ENCODE measurements around the gene PSG11. TPM values are rescaled to one million over a fixed set of nuclear protein-coding genes. Genes with fewer than 3 reads are reported as not detected.
"Not testable (repeated sequence)": the region's sequence is repeated elsewhere in the genome, so short reads cannot be mapped to it uniquely, and the experiment has no call there.

PSG11 gene
- polyA plus RNA-seq, 1 donor from 2014 or later: not detected

DNA sequence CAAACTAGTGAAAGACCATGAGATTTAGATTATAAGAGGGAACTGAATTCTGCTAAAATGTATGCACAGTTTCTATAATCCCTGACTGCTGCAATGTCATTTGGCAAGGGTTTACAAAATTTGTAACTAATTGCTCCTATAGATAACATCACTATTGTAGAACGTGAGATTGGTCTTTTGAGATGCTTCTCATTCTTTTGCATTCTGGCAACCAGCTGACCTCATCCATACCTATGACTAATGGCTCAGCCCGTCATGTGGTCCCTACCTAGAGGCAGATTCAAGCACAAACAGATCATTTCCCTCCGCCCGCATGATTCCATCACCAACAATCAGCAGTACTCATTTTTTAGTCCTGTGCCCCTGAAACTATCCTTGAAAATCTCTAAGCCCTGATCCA lies 4.2 kb downstream of the PSG11 start:
- not testable (repeated sequence) for H3K9ac ChIP-seq (ENCODE audit: low read length); H4K20me1 ChIP-seq (ENCODE audit: insufficient read depth); H3K36me3 ChIP-seq (ENCODE audit: insufficient read depth, low read length); H3K4me3 ChIP-seq (ENCODE audit: low read length); H3K9me3 ChIP-seq (ENCODE audit: low read length); H3K4me2 ChIP-seq (ENCODE audit: low read length); H3K9me2 ChIP-seq (ENCODE audit: insufficient read depth, low read length); H3K79me2 ChIP-seq (replicated peaks; ENCODE audit: insufficient read depth, low read length); H3K27ac ChIP-seq (ENCODE audit: low read length); H2AFZ ChIP-seq (ENCODE audit: low read depth, low read length); H3K27me3 ChIP-seq (ENCODE audit: insufficient read depth, low read depth, low read length); H3F3A ChIP-seq (ENCODE audit: insufficient read depth, low read length, poor library complexity, severe bottlenecking)

DNA sequence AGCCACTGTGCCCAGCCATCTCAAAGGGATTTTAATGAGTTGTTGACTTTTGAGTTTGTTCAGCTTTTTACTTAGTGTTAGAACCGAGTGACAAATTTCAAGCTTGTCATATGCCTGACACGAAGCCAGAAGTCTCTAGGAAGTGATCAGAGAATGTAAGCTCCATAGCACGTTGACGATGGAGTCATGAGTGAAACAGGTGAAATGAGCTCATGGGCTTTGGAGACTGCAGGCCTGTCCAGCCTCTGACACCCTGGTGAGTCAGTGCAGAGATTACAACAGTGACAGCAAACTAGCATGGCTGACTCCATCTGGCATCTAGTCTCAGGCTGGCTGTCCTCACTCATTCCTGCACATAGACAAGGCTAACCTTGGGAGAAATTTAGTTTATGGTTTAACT lies 4.6 kb downstream of the PSG11 start:
- not testable (repeated sequence) for H3F3A ChIP-seq (ENCODE audit: insufficient read depth, low read length, poor library complexity, severe bottlenecking); H3K79me2 ChIP-seq (replicated peaks; ENCODE audit: insufficient read depth, low read length); H3K4me2 ChIP-seq (ENCODE audit: low read length); H3K27me3 ChIP-seq (ENCODE audit: insufficient read depth, low read depth, low read length); H3K9me3 ChIP-seq (ENCODE audit: low read length); H3K36me3 ChIP-seq (ENCODE audit: insufficient read depth, low read length); H4K20me1 ChIP-seq (ENCODE audit: insufficient read depth); H3K9ac ChIP-seq (ENCODE audit: low read length); H3K27ac ChIP-seq (ENCODE audit: low read length); H3K9me2 ChIP-seq (ENCODE audit: insufficient read depth, low read length); H3K4me3 ChIP-seq (ENCODE audit: low read length); H2AFZ ChIP-seq (ENCODE audit: low read depth, low read length)

DNA sequence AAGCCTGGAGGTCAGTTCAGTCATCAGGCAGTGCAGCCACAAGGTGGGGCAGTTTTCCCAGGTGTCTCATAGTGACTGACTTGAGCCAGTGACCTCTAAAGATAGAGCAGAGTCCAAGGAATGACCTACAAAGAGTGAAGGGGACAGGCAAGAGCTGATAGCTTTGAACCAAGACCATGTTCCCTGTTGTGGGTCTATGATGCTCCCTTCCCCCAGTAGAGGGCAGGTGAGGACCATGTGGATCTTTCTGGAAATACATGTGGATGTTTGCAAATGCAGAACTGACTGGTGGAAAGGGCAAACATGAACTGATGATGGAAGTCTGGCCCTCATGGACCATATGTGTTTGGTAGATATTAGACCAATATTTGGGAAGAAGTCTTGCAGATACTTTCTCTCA lies 6.7 kb downstream of the PSG11 start:
- not testable (repeated sequence) for H3F3A ChIP-seq (ENCODE audit: insufficient read depth, low read length, poor library complexity, severe bottlenecking); H3K36me3 ChIP-seq (ENCODE audit: insufficient read depth, low read length)

DNA sequence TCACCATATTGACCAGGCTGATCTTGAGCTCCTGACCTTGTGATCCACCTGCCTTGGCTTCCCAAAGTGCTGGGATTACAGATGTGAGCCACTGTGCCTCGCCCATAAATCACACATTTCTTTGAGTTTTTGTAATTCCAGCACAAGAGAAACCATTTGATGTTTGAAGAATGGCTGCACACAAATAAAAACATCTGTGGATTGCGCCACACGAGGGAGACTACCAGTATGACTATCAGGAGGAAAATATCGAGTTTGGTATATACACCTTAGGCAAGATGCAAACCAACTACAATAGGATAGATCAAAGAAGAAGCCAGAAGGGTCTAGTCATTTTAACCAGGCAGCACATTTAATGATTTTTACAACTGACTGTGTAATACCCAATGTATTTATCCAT lies 20.4 kb downstream of the PSG11 start:
- not testable (repeated sequence) for H3K27me3 ChIP-seq (ENCODE audit: insufficient read depth, low read depth, low read length); H3K4me2 ChIP-seq (ENCODE audit: low read length); H3K9me3 ChIP-seq (ENCODE audit: low read length); H2AFZ ChIP-seq (ENCODE audit: low read depth, low read length); H3K4me3 ChIP-seq (ENCODE audit: low read length); H4K20me1 ChIP-seq (ENCODE audit: insufficient read depth); H3K36me3 ChIP-seq (ENCODE audit: insufficient read depth, low read length); H3K9me2 ChIP-seq (ENCODE audit: insufficient read depth, low read length); H3K9ac ChIP-seq (ENCODE audit: low read length); H3K79me2 ChIP-seq (replicated peaks; ENCODE audit: insufficient read depth, low read length); H3F3A ChIP-seq (ENCODE audit: insufficient read depth, low read length, poor library complexity, severe bottlenecking); H3K27ac ChIP-seq (ENCODE audit: low read length)

More for the DNA sequence above, 6.7 kb downstream of the PSG11 start:
- not testable (repeated sequence) for H3K9me2 ChIP-seq (ENCODE audit: insufficient read depth, low read length); H3K9me3 ChIP-seq (ENCODE audit: low read length); H3K4me2 ChIP-seq (ENCODE audit: low read length); H4K20me1 ChIP-seq (ENCODE audit: insufficient read depth); H2AFZ ChIP-seq (ENCODE audit: low read depth, low read length); H3K27me3 ChIP-seq (ENCODE audit: insufficient read depth, low read depth, low read length); H3K79me2 ChIP-seq (replicated peaks; ENCODE audit: insufficient read depth, low read length); H3K27ac ChIP-seq (ENCODE audit: low read length); H3K9ac ChIP-seq (ENCODE audit: low read length); H3K4me3 ChIP-seq (ENCODE audit: low read length)

DNA sequence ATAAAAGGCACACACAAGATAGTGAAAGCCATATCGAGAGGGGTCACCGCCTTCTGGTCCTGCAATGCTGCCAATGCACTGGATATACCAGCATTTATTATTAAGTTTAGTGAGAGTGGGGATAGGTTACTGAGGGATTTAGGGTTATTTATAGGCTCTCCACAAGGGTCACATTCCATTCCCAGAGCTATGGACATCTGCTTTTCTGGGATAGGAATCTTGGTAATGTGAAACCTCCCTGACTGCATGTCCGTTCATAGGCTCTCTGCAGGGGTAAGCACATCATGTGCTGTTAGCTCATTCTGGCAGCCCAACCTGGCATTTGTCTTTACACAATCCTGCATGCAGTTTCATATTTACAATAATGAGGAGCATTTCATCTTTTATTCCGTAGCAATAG lies 21.4 kb downstream of the PSG11 start:
- H2AFZ ChIP-seq (ENCODE audit: low read depth, low read length); H3K36me3 ChIP-seq (ENCODE audit: insufficient read depth, low read length); H3K4me3 ChIP-seq (ENCODE audit: low read length); H3K9ac ChIP-seq (ENCODE audit: low read length); H3K9me3 ChIP-seq (ENCODE audit: low read length); H3K4me2 ChIP-seq (ENCODE audit: low read length); H4K20me1 ChIP-seq (ENCODE audit: insufficient read depth); H3F3A ChIP-seq (ENCODE audit: insufficient read depth, low read length, poor library complexity, severe bottlenecking); H3K79me2 ChIP-seq (replicated peaks; ENCODE audit: insufficient read depth, low read length); H3K27ac ChIP-seq (ENCODE audit: low read length); H3K27me3 ChIP-seq (ENCODE audit: insufficient read depth, low read depth, low read length); H3K9me2 ChIP-seq (ENCODE audit: insufficient read depth, low read length): not testable (repeated sequence)

DNA sequence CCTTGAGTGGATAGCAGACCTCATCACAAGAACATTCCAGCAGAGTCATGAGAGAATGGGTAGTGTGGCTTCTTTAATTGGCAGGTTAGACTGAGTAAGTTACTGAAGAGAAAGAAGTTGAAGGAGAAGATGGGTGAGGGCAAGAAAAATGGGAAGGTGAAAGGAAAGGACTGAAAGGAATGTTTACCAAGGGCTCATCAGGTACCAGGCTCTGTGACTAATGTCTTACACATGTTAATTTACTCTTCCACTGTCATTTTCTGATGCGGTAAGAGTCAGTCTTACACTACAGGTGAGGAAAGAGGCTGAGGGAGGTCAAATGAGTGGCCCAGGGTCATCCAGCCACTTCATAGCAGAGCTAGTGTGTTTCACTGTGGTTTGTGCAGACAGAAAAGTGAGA lies 22.6 kb downstream of the PSG11 start:
- H4K20me1 ChIP-seq (ENCODE audit: insufficient read depth); H3K27me3 ChIP-seq (ENCODE audit: insufficient read depth, low read depth, low read length); H3K9me2 ChIP-seq (ENCODE audit: insufficient read depth, low read length); H3K4me3 ChIP-seq (ENCODE audit: low read length); H3K36me3 ChIP-seq (ENCODE audit: insufficient read depth, low read length); H3F3A ChIP-seq (ENCODE audit: insufficient read depth, low read length, poor library complexity, severe bottlenecking); H3K9me3 ChIP-seq (ENCODE audit: low read length); H2AFZ ChIP-seq (ENCODE audit: low read depth, low read length); H3K79me2 ChIP-seq (replicated peaks; ENCODE audit: insufficient read depth, low read length); H3K9ac ChIP-seq (ENCODE audit: low read length); H3K4me2 ChIP-seq (ENCODE audit: low read length); H3K27ac ChIP-seq (ENCODE audit: low read length): not testable (repeated sequence)

DNA sequence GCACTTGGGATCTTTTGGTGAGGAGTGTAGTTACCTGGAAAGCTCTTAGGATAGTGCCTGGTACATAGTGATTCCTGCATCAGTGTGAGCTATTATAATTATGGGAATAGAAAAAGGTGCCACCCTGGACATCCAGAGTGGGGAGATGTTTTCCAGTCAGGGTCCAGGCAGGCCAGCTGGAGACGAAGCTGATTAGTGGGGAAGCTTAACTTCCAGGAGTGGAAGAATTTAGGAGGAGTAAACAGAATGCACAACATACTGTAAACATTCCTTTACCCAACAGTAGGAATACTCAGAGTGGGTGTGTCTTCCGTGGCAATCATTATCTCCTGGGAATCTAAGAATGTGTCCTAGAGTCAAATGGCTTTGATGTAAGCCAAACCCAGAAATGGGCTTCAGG lies 23.3 kb downstream of the PSG11 start:
- H3F3A ChIP-seq (ENCODE audit: insufficient read depth, low read length, poor library complexity, severe bottlenecking); H3K9me3 ChIP-seq (ENCODE audit: low read length); H3K9me2 ChIP-seq (ENCODE audit: insufficient read depth, low read length); H4K20me1 ChIP-seq (ENCODE audit: insufficient read depth); H3K79me2 ChIP-seq (replicated peaks; ENCODE audit: insufficient read depth, low read length); H3K27me3 ChIP-seq (ENCODE audit: insufficient read depth, low read depth, low read length); H3K4me3 ChIP-seq (ENCODE audit: low read length); H3K27ac ChIP-seq (ENCODE audit: low read length); H3K4me2 ChIP-seq (ENCODE audit: low read length); H2AFZ ChIP-seq (ENCODE audit: low read depth, low read length); H3K36me3 ChIP-seq (ENCODE audit: insufficient read depth, low read length); H3K9ac ChIP-seq (ENCODE audit: low read length): not testable (repeated sequence)

DNA sequence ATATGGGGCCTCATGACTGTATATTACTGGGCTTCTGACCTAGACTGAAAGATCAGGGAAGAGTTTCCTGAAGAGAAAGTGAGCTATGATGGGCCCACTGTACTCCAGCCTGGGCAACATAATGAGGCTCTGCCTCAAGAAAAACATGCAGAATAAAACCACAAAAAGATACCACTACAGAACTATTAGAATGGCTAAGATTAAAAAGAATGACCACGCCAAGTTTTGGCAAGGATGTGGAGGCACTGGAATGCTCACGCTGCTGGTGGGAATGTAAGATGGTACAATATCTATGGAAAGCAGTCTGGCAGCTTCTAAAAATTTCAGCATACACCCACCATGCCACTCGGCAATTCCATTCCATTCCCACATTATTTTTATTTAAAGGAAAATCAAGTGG lies 30.1 kb downstream of the PSG11 start:
- not testable (repeated sequence) for H3F3A ChIP-seq (ENCODE audit: insufficient read depth, low read length, poor library complexity, severe bottlenecking); H2AFZ ChIP-seq (ENCODE audit: low read depth, low read length); H3K9me3 ChIP-seq (ENCODE audit: low read length); H3K27me3 ChIP-seq (ENCODE audit: insufficient read depth, low read depth, low read length); H3K36me3 ChIP-seq (ENCODE audit: insufficient read depth, low read length); H3K4me3 ChIP-seq (ENCODE audit: low read length); H3K9ac ChIP-seq (ENCODE audit: low read length); H3K27ac ChIP-seq (ENCODE audit: low read length); H3K9me2 ChIP-seq (ENCODE audit: insufficient read depth, low read length); H4K20me1 ChIP-seq (ENCODE audit: insufficient read depth); H3K4me2 ChIP-seq (ENCODE audit: low read length); H3K79me2 ChIP-seq (replicated peaks; ENCODE audit: insufficient read depth, low read length)

All from neural cell (in vitro differentiated cells).